HepG2 (cell line): Measurements from ENCODE around the gene KARS1. TPM values are rescaled to one million over a fixed set of nuclear protein-coding genes. Genes with fewer than 3 reads are reported as not detected.

ENCODE experiments used
- CEBPG ChIP-seq: IDR thresholded peaks from 2 replicates; pipeline ENCODE4 v1.6.1; 2016
- ESRRA ChIP-seq: sonication (generic); formaldehyde crosslinking; IDR thresholded peaks from 2 replicates; pipeline ENCODE4 v1.5.1; 2020; ENCODE audit warnings: mild to moderate bottlenecking, low read depth, missing genetic modification reagents
- GFI1 ChIP-seq: sonication (generic); formaldehyde crosslinking; IDR thresholded peaks from 2 replicates; pipeline ENCODE4 v1.5.0; 2020; ENCODE audit warnings: missing genetic modification reagents, mild to moderate bottlenecking, borderline replicate concordance
- GLI4 ChIP-seq: sonication (generic); formaldehyde crosslinking; IDR thresholded peaks from 2 replicates; pipeline ENCODE4 v1.5.1; 2020; ENCODE audit warnings: missing genetic modification reagents, mild to moderate bottlenecking, moderate library complexity, borderline replicate concordance
- HDAC6 ChIP-seq: fragments of 200-600 bp; sonication (generic); IDR thresholded peaks from 2 replicates; pipeline ENCODE4 v1.7.0; 2017; ENCODE audit warnings: mild to moderate bottlenecking, antibody characterized with exemption, low read length, low read depth
- HMG20A ChIP-seq: IDR thresholded peaks from 2 replicates; pipeline ENCODE4 v1.6.1; 2016; ENCODE audit warnings: borderline replicate concordance
- HMG20B ChIP-seq: conservative IDR thresholded peaks from 2 replicates; pipeline ENCODE4 v1.6.1; 2016; ENCODE audit warnings: missing genetic modification reagents, missing compliant biosample characterization
- HNRNPL ChIP-seq: fragments of 200-400 bp; formaldehyde crosslinking; IDR thresholded peaks from 2 replicates; pipeline ENCODE4 v1.6.1; 2017; ENCODE audit warnings: mild to moderate bottlenecking, low read depth, low read length
- JUNB ChIP-seq: sonication (generic); formaldehyde crosslinking; IDR thresholded peaks from 2 replicates; pipeline ENCODE4 v1.8.0; 2022; ENCODE audit warnings: missing genetic modification reagents, mild to moderate bottlenecking, borderline replicate concordance
- MED13 ChIP-seq: sonication (generic); formaldehyde crosslinking; IDR thresholded peaks from 2 replicates; pipeline ENCODE4 v1.5.0; 2020; ENCODE audit warnings: missing genetic modification reagents
- MZF1 ChIP-seq: sonication (generic); formaldehyde crosslinking; IDR thresholded peaks from 2 replicates; pipeline ENCODE4 v1.8.1; 2023; ENCODE audit warnings: mild to moderate bottlenecking, missing genetic modification reagents, borderline replicate concordance
- NR2C2 ChIP-seq: sonication (generic); formaldehyde crosslinking; IDR thresholded peaks from 2 replicates; pipeline ENCODE4 v1.4.0; 2020; ENCODE audit warnings: missing genetic modification reagents, mild to moderate bottlenecking, moderate library complexity, borderline replicate concordance
- PRMT3 ChIP-seq: sonication (generic); formaldehyde crosslinking; IDR thresholded peaks from 2 replicates; pipeline ENCODE4 v1.8.1; 2022; ENCODE audit warnings: low read depth, mild to moderate bottlenecking, moderate library complexity, missing genetic modification reagents, borderline replicate concordance
- RXRB ChIP-seq: IDR thresholded peaks from 2 replicates; pipeline ENCODE4 v1.6.1; 2016; ENCODE audit warnings: borderline replicate concordance, missing genetic modification reagents, missing compliant biosample characterization
- SATB2 ChIP-seq: sonication (generic); formaldehyde crosslinking; IDR thresholded peaks from 2 replicates; pipeline ENCODE4 v1.5.0; 2020; ENCODE audit warnings: missing genetic modification reagents
- SMARCC2 ChIP-seq: fragments of 450-650 bp; IDR thresholded peaks from 2 replicates; pipeline ENCODE4 v1.6.1; 2017; ENCODE audit warnings: antibody characterized with exemption, mild to moderate bottlenecking
- WIZ ChIP-seq: sonication (generic); formaldehyde crosslinking; IDR thresholded peaks from 2 replicates; pipeline ENCODE4 v1.5.1; 2020; ENCODE audit warnings: mild to moderate bottlenecking, missing genetic modification reagents
- XBP1 ChIP-seq: sonication (generic); formaldehyde crosslinking; IDR thresholded peaks from 2 replicates; pipeline ENCODE4 v1.5.0; 2020; ENCODE audit warnings: missing genetic modification reagents
- ZKSCAN5 ChIP-seq: sonication (generic); formaldehyde crosslinking; IDR thresholded peaks from 2 replicates; pipeline ENCODE4 v1.5.1; 2020; ENCODE audit warnings: mild to moderate bottlenecking, missing genetic modification reagents
- ZNF12 ChIP-seq: sonication (generic); formaldehyde crosslinking; IDR thresholded peaks from 2 replicates; pipeline ENCODE4 v1.5.0; 2020; ENCODE audit warnings: missing genetic modification reagents
- ZNF256 ChIP-seq: sonication (generic); formaldehyde crosslinking; conservative IDR thresholded peaks from 2 replicates; pipeline ENCODE4 v1.4.0; 2020; ENCODE audit warnings: missing genetic modification reagents
- ZNF589 ChIP-seq: sonication (generic); formaldehyde crosslinking; conservative IDR thresholded peaks from 2 replicates; pipeline ENCODE4 v1.8.0; 2022; ENCODE audit warnings: mild to moderate bottlenecking, moderate library complexity, missing genetic modification reagents
- ZNF703 ChIP-seq: sonication (generic); formaldehyde crosslinking; IDR thresholded peaks from 2 replicates; pipeline ENCODE4 v1.5.1; 2020; ENCODE audit warnings: missing genetic modification reagents, mild to moderate bottlenecking, moderate library complexity, borderline replicate concordance
- ZNF841 ChIP-seq: sonication (generic); formaldehyde crosslinking; IDR thresholded peaks from 2 replicates; pipeline ENCODE4 v1.8.1; 2023; ENCODE audit warnings: missing genetic modification reagents, borderline replicate concordance
- polyA plus RNA-seq, 8 experiments: library from polyadenylated mRNA; depleted of rRNA in 3 of 8; stranded (reverse) in 7 of 8; unstranded in 1 of 8; fragments of >200 nt; fragmentation: Illumina TruSeq in 4 of 8; extraction: Trizol in 4 of 8; gene quantifications; 2 replicates each; pipeline versions ENCODE4 v1.2.1 to v1.2.3, GENCODE V29; 2011 to 2016; ENCODE audit warnings: low read depth in 4 of 8, missing spikeins in 1 of 8, mixed read lengths in 1 of 8; ENCODE audit not compliant: insufficient read depth in 1 of 8
- total RNA-seq, 5 experiments: library from RNA; depleted of rRNA; stranded (reverse); fragments of >200 nt; fragmentation: Illumina TruSeq; extraction: Trizol; gene quantifications; 2 replicates each; pipeline ENCODE4 v1.2.3, GENCODE V29; 2016; ENCODE audit warnings: low read depth in 1 of 5
- TF ChIP-seq, protein P1 (sequence below): sonication (generic); formaldehyde crosslinking; IDR thresholded peaks from 2 replicates; pipeline ENCODE4 v1.9.0; 2022; ENCODE audit warnings: missing genetic modification reagents, mild to moderate bottlenecking, borderline replicate concordance
- TF ChIP-seq, protein P2 (sequence below): sonication (generic); formaldehyde crosslinking; IDR thresholded peaks from 2 replicates; pipeline ENCODE4 v1.4.0; 2020; ENCODE audit warnings: mild to moderate bottlenecking, missing genetic modification reagents
- TF ChIP-seq, protein P3 (sequence below): sonication (generic); formaldehyde crosslinking; conservative IDR thresholded peaks from 2 replicates; pipeline ENCODE4 v1.8.0; 2022; ENCODE audit warnings: low read depth, missing genetic modification reagents

The KARS1 gene
- total and polyA plus RNA-seq, 2 of the 13 experiments (the other 11 are each of a cell fraction or from before 2014, with no cell fraction given): 141 to 276 TPM

DNA sequence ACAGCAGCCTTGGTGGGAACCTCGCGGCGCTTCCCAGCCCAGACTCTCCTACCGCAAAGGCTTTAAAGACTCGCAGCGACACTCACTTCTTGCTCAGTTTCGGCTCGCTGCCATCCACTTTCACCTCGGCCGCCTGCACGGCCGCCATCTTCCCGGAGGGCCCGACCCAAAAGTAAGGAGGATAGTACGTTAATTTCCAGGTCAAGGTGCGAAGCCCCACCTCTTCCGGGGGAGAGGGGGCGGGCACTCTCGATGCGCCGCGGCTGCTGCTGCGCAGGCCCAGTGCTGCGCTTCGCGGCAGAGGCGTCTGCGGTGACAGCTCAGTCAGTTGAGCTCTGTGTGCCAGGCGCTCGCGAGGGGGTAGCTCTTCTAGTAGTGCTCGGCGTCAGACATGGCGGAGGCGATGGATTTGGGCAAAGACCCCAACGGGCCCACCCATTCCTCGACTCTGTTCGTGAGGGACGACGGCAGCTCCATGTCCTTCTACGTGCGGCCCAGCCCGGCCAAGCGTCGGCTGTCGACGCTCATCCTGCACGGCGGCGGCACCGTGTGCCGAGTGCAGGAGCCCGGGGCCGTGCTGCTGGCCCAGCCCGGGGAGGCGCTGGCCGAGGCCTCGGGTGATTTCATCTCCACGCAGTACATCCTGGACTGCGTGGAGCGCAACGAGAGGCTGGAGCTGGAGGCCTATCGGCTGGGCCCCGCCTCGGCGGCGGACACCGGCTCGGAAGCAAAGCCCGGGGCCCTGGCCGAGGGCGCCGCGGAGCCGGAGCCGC, at the start of gene KARS1, which contains the start of gene TERF2IP (continued):
- TF ChIP-seq ZKSCAN5 (CRISPR knock-in tag) (no peak), GLI4 (CRISPR knock-in tag) (peak; percentile 62; the same call in 1 of the 2 replicates), JUNB (CRISPR knock-in tag) (no peak), HMG20B (CRISPR knock-in tag) (no peak; the same call in 1 of the 2 replicates), HNRNPL (peak; percentile 73; the same call in 1 of the 2 replicates), ZNF256 (CRISPR knock-in tag) (peak; percentile 82), GFI1 (CRISPR knock-in tag) (peak; percentile 64), ZNF12 (no peak), MZF1 (no peak), XBP1 (CRISPR knock-in tag) (peak; percentile 17; the same call in 1 of the 2 replicates), ESRRA (CRISPR knock-in tag) (no peak; the same call in 1 of the 2 replicates), HMG20A (CRISPR knock-in tag) (no peak), CEBPG (CRISPR knock-in tag) (0 out of 2 replicates have a peak, but pooled peaks have one; percentile 14), WIZ (CRISPR knock-in tag) (no peak), SATB2 (CRISPR knock-in tag) (no peak; the same call in none of the 2 replicates), SMARCC2 (no peak), PRMT3 (CRISPR knock-in tag) (peak; percentile 83; the same call in 1 of the 2 replicates), ZNF589 (no peak; the same call in 1 of the 2 replicates), RXRB (CRISPR knock-in tag) (peak; percentile 77), ZNF841 (CRISPR knock-in tag) (0 out of 2 replicates have a peak, but pooled peaks have one; percentile 1), ZNF703 (CRISPR knock-in tag) (peak; percentile 68; the same call in 1 of the 2 replicates), HDAC6 (no peak), NR2C2 (peak; percentile 100), MED13 (peak; percentile 62; the same call in 1 of the 2 replicates)
- TF ChIP-seq, protein P1, sequence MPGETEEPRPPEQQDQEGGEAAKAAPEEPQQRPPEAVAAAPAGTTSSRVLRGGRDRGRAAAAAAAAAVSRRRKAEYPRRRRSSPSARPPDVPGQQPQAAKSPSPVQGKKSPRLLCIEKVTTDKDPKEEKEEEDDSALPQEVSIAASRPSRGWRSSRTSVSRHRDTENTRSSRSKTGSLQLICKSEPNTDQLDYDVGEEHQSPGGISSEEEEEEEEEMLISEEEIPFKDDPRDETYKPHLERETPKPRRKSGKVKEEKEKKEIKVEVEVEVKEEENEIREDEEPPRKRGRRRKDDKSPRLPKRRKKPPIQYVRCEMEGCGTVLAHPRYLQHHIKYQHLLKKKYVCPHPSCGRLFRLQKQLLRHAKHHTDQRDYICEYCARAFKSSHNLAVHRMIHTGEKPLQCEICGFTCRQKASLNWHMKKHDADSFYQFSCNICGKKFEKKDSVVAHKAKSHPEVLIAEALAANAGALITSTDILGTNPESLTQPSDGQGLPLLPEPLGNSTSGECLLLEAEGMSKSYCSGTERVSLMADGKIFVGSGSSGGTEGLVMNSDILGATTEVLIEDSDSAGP (CRISPR knock-in tag): peak; percentile 97; the same call in 1 of the 2 replicates
- TF ChIP-seq, protein P2, sequence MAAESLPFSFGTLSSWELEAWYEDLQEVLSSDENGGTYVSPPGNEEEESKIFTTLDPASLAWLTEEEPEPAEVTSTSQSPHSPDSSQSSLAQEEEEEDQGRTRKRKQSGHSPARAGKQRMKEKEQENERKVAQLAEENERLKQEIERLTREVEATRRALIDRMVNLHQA (CRISPR knock-in tag): 0 out of 2 replicates have a peak, but pooled peaks have one; percentile 19
- TF ChIP-seq, protein P3, sequence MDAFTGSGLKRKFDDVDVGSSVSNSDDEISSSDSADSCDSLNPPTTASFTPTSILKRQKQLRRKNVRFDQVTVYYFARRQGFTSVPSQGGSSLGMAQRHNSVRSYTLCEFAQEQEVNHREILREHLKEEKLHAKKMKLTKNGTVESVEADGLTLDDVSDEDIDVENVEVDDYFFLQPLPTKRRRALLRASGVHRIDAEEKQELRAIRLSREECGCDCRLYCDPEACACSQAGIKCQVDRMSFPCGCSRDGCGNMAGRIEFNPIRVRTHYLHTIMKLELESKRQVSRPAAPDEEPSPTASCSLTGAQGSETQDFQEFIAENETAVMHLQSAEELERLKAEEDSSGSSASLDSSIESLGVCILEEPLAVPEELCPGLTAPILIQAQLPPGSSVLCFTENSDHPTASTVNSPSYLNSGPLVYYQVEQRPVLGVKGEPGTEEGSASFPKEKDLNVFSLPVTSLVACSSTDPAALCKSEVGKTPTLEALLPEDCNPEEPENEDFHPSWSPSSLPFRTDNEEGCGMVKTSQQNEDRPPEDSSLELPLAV (CRISPR knock-in tag): no peak
